ENCODE measurements around the gene NTM.

The NTM gene

GRCh38 chr11:131530407-131530806 lies 160.0 kb downstream of the NTM start:
- no peaks in the 10 kb centered on the region for H3K36me3 ChIP-seq (ENCODE audit: control insufficient read depth, insufficient read depth, low read length)
- H3K27ac ChIP-seq (ENCODE audit: low read depth, low read length, severe bottlenecking), result no peak overlapping the region
- no peak overlapping the region for H3K4me3 ChIP-seq (ENCODE audit: extremely low read depth, insufficient read depth, low read length, poor library complexity, severe bottlenecking)
- WGBS, 2 experiments (ENCODE audit: insufficient coverage in 2 of 2), result 100% methylated on average over 1 of the region's 2 CpGs; no CpG with 5 or more reads in 1 of the 2 experiments
- H3K4me1 ChIP-seq (ENCODE audit: control insufficient read depth, insufficient read depth, low read length, poor library complexity, severe bottlenecking), result no peaks in the 10 kb centered on the region
- H3K9me3 ChIP-seq (ENCODE audit: control insufficient read depth, low read length), result no peaks in the 10 kb centered on the region

- 89 to 100% methylated on average over 4 to 5 of the region's 8 CpGs for WGBS, 2 experiments (ENCODE audit: insufficient coverage in 2 of 2)
- Histone ChIP-seq H3K9me3 (ENCODE audit: control insufficient read depth, low read length) (no peaks in the 10 kb centered on the region), H3K27ac (ENCODE audit: low read depth, low read length, severe bottlenecking) (no peak overlapping the region), H3K36me3 (ENCODE audit: control insufficient read depth, insufficient read depth, low read length) (no peaks in the 10 kb centered on the region), H3K4me3 (ENCODE audit: extremely low read depth, insufficient read depth, low read length, poor library complexity, severe bottlenecking) (no peak overlapping the region), H3K4me1 (ENCODE audit: control insufficient read depth, insufficient read depth, low read length, poor library complexity, severe bottlenecking) (no peaks in the 10 kb centered on the region)
Measured at GRCh38 chr11:131533149-131533548, 162.7 kb downstream of the NTM start.

- no peaks in the 10 kb centered on the region for H3K36me3 ChIP-seq (ENCODE audit: control insufficient read depth, insufficient read depth, low read length)
- H3K9me3 ChIP-seq (ENCODE audit: control insufficient read depth, low read length), result no peaks in the 10 kb centered on the region
- no peaks in the 10 kb centered on the region for H3K4me1 ChIP-seq (ENCODE audit: control insufficient read depth, insufficient read depth, low read length, poor library complexity, severe bottlenecking)
- 79 to 100% methylated on average over 3 of the region's 6 CpGs for WGBS, 2 experiments (ENCODE audit: insufficient coverage in 2 of 2)
- no peak overlapping the region for H3K4me3 ChIP-seq (ENCODE audit: extremely low read depth, insufficient read depth, low read length, poor library complexity, severe bottlenecking)
- H3K27ac ChIP-seq (ENCODE audit: low read depth, low read length, severe bottlenecking), result no peak overlapping the region
Measured at GRCh38 chr11:131533998-131534397, 163.6 kb downstream of the NTM start.

GRCh38 chr11:131534611-131535010 lies 164.2 kb downstream of the NTM start:
- no peaks in the 10 kb centered on the region for H3K4me1 ChIP-seq (ENCODE audit: control insufficient read depth, insufficient read depth, low read length, poor library complexity, severe bottlenecking)
- H3K27ac ChIP-seq (ENCODE audit: low read depth, low read length, severe bottlenecking), result no peak overlapping the region
- WGBS, 2 experiments (ENCODE audit: insufficient coverage in 2 of 2), result 71 to 90% methylated on average over 2 to 4 of the region's 5 CpGs
- no peaks in the 10 kb centered on the region for H3K9me3 ChIP-seq (ENCODE audit: control insufficient read depth, low read length)
- H3K4me3 ChIP-seq (ENCODE audit: extremely low read depth, insufficient read depth, low read length, poor library complexity, severe bottlenecking), result no peak overlapping the region
- no peaks in the 10 kb centered on the region for H3K36me3 ChIP-seq (ENCODE audit: control insufficient read depth, insufficient read depth, low read length)

DNA sequence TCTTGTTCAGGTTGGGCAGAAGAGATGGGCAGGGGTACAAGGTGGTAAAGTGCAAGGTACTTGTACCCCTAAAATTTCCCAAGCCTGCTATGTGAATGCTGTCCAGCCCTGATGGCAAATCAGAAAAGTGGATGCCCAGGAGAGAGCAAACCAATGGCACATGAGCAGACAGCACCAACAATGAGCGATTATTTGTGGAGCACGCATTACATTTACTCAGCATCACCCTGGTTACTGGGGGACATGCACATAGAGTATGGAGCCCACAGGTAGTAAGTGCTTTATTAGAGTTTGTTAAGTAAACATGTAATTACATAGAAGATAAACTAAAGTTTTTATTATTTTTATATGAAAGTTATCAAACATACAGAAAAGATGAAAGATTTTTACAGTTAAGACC lies 165.7 kb downstream of the NTM start:
- Histone ChIP-seq H3K4me1 (ENCODE audit: control insufficient read depth, insufficient read depth, low read length, poor library complexity, severe bottlenecking) (no peaks in the 10 kb centered on the region), H3K27ac (ENCODE audit: low read depth, low read length, severe bottlenecking) (no peak overlapping the region), H3K36me3 (ENCODE audit: control insufficient read depth, insufficient read depth, low read length) (no peaks in the 10 kb centered on the region), H3K9me3 (ENCODE audit: control insufficient read depth, low read length) (no peaks in the 10 kb centered on the region), H3K4me3 (ENCODE audit: extremely low read depth, insufficient read depth, low read length, poor library complexity, severe bottlenecking) (no peak overlapping the region)
- 86% methylated on average over 2 of the region's 2 CpGs; no CpG with 5 or more reads in 1 of the 2 experiments for WGBS, 2 experiments (ENCODE audit: insufficient coverage in 2 of 2)

- no peaks in the 10 kb centered on the region for H3K36me3 ChIP-seq (ENCODE audit: control insufficient read depth, insufficient read depth, low read length)
- H3K4me1 ChIP-seq (ENCODE audit: control insufficient read depth, insufficient read depth, low read length, poor library complexity, severe bottlenecking), result no peaks in the 10 kb centered on the region
- H3K27ac ChIP-seq (ENCODE audit: low read depth, low read length, severe bottlenecking), result no peak overlapping the region
- no peak overlapping the region for H3K4me3 ChIP-seq (ENCODE audit: extremely low read depth, insufficient read depth, low read length, poor library complexity, severe bottlenecking)
- H3K9me3 ChIP-seq (ENCODE audit: control insufficient read depth, low read length), result no peaks in the 10 kb centered on the region
- 90 to 96% methylated on average over 4 to 7 of the region's 7 CpGs for WGBS, 2 experiments (ENCODE audit: insufficient coverage in 2 of 2)
Measured at GRCh38 chr11:131537196-131537595, 166.8 kb downstream of the NTM start.

- Histone ChIP-seq H3K27ac (ENCODE audit: low read depth, low read length, severe bottlenecking) (no peak overlapping the region), H3K4me3 (ENCODE audit: extremely low read depth, insufficient read depth, low read length, poor library complexity, severe bottlenecking) (no peak overlapping the region), H3K36me3 (ENCODE audit: control insufficient read depth, insufficient read depth, low read length) (no peaks in the 10 kb centered on the region), H3K9me3 (ENCODE audit: control insufficient read depth, low read length) (no peaks in the 10 kb centered on the region), H3K4me1 (ENCODE audit: control insufficient read depth, insufficient read depth, low read length, poor library complexity, severe bottlenecking) (no peaks in the 10 kb centered on the region)
- 76 to 89% methylated on average over 5 to 6 of the region's 6 CpGs for WGBS, 2 experiments (ENCODE audit: insufficient coverage in 2 of 2)
Measured at GRCh38 chr11:131537748-131538147, 167.3 kb downstream of the NTM start.

DNA sequence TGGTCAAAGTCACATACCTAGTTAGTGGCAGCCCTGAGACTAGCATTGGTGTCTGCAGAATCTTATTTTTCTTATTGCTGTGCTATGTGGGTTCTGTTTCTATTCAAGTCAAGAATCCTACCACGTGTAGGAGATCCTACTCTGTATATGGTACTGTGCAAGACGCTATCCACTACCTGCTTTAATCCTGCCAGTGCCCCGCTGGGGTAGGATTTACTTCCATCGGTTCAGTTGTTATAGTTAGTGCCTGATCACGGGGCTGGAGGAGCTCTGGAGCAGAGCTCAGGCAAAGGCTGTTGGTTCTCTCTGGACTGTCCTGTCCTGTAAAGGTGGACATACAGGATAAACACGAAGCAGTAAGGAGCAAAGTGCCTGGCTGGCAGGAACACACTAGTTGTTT lies 167.9 kb downstream of the NTM start:
- Histone ChIP-seq H3K4me3 (ENCODE audit: extremely low read depth, insufficient read depth, low read length, poor library complexity, severe bottlenecking) (no peak overlapping the region), H3K36me3 (ENCODE audit: control insufficient read depth, insufficient read depth, low read length) (no peaks in the 10 kb centered on the region), H3K4me1 (ENCODE audit: control insufficient read depth, insufficient read depth, low read length, poor library complexity, severe bottlenecking) (no peaks in the 10 kb centered on the region), H3K27ac (ENCODE audit: low read depth, low read length, severe bottlenecking) (no peak overlapping the region), H3K9me3 (ENCODE audit: control insufficient read depth, low read length) (no peaks in the 10 kb centered on the region)
- 88 to 100% methylated on average over 1 to 6 of the region's 6 CpGs for WGBS, 2 experiments (ENCODE audit: insufficient coverage in 2 of 2)

DNA sequence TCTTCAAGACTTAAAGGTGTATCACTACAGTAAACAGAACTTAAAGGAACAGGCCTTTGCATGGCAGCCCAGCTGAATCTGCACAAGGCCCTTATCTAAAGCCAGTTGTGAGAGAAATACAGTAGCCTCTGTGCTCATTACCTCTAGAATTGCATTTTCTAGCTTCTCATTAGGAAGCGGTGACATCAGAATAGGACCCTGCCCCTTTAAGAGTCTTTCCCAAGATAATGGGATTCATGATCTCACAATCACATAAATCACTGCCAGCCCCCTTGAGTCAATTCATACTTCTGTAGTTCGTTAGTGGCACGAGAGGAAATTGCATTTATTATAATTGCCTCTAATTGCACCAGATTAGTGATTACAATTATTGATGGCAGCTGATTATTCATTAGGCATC lies 170.3 kb downstream of the NTM start:
- no peak overlapping the region for H3K27ac ChIP-seq (ENCODE audit: low read depth, low read length, severe bottlenecking)
- no peaks in the 10 kb centered on the region for H3K4me1 ChIP-seq (ENCODE audit: control insufficient read depth, insufficient read depth, low read length, poor library complexity, severe bottlenecking)
- H3K4me3 ChIP-seq (ENCODE audit: extremely low read depth, insufficient read depth, low read length, poor library complexity, severe bottlenecking), result no peak overlapping the region
- H3K36me3 ChIP-seq (ENCODE audit: control insufficient read depth, insufficient read depth, low read length), result no peaks in the 10 kb centered on the region
- WGBS, 2 experiments (ENCODE audit: insufficient coverage in 2 of 2), result 92 to 100% methylated on average over 1 of the region's 3 CpGs
- no peaks in the 10 kb centered on the region for H3K9me3 ChIP-seq (ENCODE audit: control insufficient read depth, low read length)

- WGBS, 2 experiments (ENCODE audit: insufficient coverage in 2 of 2), result 84 to 93% methylated on average over 5 to 7 of the region's 8 CpGs
- no peaks in the 10 kb centered on the region for H3K4me1 ChIP-seq (ENCODE audit: control insufficient read depth, insufficient read depth, low read length, poor library complexity, severe bottlenecking)
- H3K9me3 ChIP-seq (ENCODE audit: control insufficient read depth, low read length), result no peaks in the 10 kb centered on the region
- no peak overlapping the region for H3K27ac ChIP-seq (ENCODE audit: low read depth, low read length, severe bottlenecking)
- no peaks in the 10 kb centered on the region for H3K36me3 ChIP-seq (ENCODE audit: control insufficient read depth, insufficient read depth, low read length)
- no peak overlapping the region for H3K4me3 ChIP-seq (ENCODE audit: extremely low read depth, insufficient read depth, low read length, poor library complexity, severe bottlenecking)
Measured at GRCh38 chr11:131543389-131544025, 173.1 kb downstream of the NTM start.

- Histone ChIP-seq H3K4me3 (ENCODE audit: extremely low read depth, insufficient read depth, low read length, poor library complexity, severe bottlenecking) (no peak overlapping the region), H3K4me1 (ENCODE audit: control insufficient read depth, insufficient read depth, low read length, poor library complexity, severe bottlenecking) (no peaks in the 10 kb centered on the region)
- 60 to 74% methylated on average over 4 to 6 of the region's 9 CpGs for WGBS, 2 experiments (ENCODE audit: insufficient coverage in 2 of 2)
Measured at GRCh38 chr11:131544591-131544990, 174.2 kb downstream of the NTM start.

More at GRCh38 chr11:131544591-131544990, 174.2 kb downstream of the NTM start:
- H3K9me3 ChIP-seq (ENCODE audit: control insufficient read depth, low read length), result no peaks in the 10 kb centered on the region
- H3K27ac ChIP-seq (ENCODE audit: low read depth, low read length, severe bottlenecking), result no peak overlapping the region
- no peaks in the 10 kb centered on the region for H3K36me3 ChIP-seq (ENCODE audit: control insufficient read depth, insufficient read depth, low read length)
